Measurements from ENCODE around the gene HSPA9.

GRCh38 chr5:138545919-138546562 lies 29.2 kb downstream of the HSPA9 start:
- no peak for TF ChIP-seq POLR2A (IDR thresholded peaks at IDR 0.05)
- no peak for TF ChIP-seq CTCF (IDR thresholded peaks at IDR 0.05)
